ENCODE results near the gene PABPN1L.
A peak's percentile ranks its signal among the peaks of the same experiment; 100 is the strongest.

The PABPN1L gene, protein sequence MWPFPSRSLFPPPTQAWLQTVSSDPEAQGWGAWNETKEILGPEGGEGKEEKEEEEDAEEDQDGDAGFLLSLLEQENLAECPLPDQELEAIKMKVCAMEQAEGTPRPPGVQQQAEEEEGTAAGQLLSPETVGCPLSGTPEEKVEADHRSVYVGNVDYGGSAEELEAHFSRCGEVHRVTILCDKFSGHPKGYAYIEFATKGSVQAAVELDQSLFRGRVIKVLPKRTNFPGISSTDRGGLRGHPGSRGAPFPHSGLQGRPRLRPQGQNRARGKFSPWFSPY

DNA sequence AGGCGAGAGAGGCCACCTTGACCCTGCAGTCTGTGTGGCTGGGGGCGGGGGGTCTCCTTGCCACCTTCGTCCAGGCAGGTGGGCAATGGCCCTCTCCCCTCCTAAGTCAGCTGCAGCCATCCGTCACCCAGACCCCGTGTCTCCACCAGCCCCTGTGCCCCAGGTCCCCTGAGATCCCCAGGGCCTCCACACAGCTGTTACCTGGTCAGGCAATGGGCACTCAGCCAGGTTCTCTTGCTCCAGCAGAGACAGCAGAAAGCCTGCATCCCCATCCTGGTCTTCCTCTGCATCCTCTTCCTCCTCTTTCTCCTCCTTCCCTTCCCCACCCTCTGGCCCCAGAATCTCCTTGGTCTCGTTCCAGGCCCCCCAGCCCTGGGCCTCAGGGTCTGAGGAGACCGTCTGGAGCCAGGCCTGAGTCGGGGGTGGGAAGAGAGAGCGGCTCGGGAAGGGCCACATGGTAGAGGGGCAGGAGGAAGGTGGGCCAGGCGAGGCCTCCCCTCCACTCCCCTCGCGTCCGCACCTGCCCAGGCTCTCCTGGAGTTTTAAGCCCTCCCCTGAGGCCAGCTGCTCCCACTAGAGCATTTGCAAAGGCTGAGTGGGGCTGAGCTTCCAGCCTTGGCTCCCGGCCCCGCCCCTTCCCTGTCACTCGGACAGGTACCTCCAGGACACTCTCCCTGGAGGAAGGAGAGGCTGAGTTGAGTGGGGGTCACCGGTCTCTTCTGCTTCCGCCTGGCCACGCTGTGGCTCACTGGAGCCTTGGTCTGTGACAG, at the start of gene PABPN1L:
Gene PABPN1L, minus strand, starts transcription at position 510 of the 770 bp plus-strand sequence. Its CDS starts 54 bp downstream, at position 456.
- DNase-seq, result no peak

DNA sequence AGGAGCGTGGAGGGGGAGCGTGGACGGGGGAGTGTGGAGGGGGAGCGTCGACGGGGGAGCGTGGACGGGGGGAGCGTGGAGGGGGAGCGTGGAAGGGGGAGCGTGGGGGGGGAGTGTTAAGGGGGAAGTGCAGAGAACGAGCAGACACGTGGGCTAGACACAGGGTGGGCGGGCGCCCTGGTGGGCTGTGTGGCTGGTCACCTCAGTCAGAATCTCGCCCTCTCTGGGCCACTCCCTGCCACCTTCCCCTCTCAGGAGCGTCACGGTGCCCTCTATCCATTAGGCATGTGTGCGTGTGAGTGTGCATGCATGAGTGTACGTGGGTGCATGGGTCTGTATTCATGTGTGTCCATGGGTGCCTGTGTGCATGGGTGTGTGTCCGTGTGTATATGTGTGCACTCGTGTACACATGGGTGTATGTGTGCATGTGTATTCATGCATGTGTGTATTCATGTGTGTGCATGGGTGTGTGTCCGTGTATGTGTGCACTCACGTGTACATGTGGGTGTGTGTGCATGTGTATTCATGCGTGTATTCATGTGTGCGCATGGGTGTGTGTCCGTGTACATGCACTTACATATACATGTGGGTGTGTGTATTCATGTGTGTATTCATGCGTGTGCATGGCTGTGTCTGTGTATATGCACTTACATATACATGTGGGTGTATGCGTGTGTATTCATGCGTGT, 49.3 kb upstream of the PABPN1L start:
- no peak for DNase-seq

DNA sequence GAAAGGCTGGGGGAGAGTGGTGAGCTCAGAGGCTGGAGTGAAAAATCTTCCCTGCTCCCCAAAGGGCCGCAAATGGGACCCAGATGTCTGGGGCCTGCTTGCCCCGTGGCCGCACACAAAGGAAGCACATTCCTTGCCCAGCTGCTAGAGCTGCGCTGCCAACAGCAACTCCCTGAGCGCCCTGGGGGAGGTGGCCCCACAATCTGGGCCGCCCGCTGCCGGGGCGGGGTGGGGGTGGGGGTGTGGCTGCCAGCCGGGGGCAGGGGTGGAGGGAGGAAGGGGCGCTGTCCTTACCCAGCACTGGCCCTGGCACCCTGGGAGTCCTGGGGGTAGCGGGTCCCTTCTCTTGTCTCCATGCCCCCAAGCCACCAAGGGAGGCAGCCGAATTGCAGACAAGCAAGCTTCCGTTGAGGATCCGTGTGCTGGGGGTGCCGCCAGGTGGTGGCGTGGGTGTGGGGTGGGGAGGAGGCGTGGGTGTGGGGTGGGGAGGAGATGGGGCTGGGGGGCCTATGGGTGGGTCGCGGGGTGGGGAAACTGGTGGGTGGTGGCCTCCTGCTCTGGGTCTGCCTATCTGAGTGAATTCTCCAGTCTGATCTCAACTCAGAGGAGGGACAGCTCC, 48.4 kb upstream of the PABPN1L start:
- no peak for DNase-seq

DNA sequence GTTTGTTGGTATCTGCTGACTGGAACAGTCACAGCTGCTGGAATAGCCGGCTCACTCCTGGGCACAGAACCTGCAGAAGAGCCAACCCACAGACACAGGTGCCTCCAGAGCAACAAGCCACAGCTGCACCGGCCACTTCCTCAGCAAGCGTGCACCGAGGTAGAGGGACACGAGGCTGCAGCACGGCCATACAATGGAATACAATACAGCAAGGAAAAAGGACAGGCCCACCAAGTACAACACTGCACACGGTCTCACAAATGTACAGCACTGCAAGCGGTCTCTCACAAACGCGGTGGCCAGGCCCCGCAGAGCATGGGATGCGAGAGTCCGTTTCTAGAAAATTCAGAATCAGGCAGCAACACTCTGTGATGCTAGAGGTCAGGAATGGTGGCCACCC, 47.4 kb upstream of the PABPN1L start:
- DNase-seq, result no peak

DNA sequence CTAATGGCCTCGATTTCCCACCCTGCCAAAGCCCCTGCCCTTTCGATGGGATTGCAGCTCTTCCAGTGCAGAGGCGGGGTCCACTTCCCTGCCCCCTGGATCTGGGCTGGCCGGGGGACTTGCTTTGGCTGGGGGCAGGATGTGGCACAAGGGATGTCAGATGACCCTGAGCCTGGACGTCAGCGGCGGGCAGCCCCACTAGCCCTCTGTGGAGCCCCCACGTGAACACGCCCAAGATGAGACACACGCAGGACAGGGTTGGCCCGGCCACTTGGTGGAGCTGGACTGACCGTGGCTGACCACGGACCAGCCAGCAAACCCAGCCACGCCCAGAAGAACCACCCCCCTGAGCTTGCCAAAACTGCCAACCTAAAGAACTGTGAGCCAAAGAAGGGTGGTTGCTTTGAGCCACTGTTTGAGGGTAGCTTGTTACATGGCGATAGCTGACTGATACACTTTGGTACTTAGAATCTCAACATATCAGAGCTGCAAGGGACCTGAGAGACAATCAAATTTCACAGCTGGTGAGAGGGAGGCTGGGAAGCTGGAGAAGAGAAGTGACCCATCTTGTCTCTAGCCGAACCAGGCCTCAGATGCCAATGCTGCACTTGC, 46.6 kb upstream of the PABPN1L start:
- no peak for DNase-seq

DNA sequence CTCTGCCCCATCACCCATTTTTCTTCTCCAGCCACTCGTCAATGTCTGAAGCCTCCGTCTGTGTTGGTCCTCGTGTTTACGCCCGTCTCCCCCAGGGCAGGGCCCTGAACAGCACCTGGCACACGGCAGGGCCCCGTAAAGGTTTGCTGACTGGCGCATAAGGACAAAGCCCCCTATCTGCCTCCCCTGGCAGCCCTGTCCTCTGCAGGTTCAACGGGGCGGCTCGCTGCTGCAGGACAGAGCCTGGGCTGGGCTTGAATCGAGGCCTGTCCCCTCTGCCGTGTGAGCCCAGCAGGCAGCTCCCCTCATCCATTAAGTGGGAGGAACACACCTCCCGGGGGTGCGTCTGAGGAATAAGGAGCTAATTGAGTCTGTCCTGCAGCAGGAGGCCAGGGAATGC, 46.1 kb upstream of the PABPN1L start:
- DNase-seq, result no peak

DNA sequence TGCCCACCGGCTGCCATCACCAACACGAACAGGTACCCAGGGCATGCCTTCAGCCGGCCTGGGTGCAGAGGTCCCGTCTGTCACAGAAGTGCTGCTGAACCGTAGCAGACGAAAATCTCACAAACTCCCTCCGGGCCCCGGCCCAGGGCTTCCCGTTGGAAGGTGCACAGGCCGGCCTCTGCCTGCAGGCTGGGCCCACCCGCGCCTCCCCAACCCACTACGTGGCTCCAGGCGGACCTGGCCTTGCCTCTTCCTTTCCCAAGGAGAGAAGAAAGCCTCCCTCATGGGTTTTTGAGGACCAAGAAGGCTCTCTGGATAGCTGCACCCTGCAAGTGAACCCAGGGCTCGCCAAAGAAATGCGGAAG, 45.5 kb upstream of the PABPN1L start:
- no peak for DNase-seq

DNA sequence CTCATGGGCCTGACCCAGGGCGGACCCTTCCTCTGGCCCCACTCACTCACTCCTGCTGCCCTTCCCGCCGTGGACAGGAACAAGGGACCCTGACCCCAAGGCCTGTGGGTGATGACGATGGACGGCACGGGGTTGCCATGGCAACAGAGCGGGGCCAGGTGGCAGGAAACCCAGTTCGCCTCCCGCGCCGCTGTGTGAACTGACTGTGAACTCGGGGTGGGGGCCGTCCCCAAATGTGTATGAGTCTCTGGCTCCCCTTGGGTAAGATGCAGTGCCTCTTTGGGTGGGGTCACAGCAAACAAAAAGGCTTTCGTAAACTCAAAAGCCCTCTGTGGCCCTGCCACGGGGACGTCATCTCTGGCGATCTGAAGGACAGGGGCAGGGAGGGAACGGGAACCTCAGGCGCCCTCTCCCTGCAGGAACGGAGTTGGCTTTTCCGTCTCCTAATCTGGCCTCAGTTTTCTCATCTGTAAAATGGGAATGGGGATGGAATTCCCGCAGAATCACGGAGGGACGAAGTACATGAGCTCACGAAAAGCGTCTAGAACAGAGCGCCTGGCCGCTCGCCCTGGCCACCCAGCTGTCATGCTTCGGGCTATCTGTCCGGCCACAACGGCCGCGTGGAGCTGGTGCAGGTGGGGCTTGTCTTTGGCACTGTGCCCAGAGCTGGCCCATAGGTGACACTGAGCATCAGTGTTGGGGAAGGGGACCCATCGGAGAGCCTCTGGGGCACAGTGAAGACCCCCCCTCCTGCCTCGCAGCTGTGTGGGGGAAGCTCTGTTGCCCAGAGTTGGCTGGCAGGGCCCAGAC, 44.9 kb upstream of the PABPN1L start:
- DNase-seq, result no peak

DNA sequence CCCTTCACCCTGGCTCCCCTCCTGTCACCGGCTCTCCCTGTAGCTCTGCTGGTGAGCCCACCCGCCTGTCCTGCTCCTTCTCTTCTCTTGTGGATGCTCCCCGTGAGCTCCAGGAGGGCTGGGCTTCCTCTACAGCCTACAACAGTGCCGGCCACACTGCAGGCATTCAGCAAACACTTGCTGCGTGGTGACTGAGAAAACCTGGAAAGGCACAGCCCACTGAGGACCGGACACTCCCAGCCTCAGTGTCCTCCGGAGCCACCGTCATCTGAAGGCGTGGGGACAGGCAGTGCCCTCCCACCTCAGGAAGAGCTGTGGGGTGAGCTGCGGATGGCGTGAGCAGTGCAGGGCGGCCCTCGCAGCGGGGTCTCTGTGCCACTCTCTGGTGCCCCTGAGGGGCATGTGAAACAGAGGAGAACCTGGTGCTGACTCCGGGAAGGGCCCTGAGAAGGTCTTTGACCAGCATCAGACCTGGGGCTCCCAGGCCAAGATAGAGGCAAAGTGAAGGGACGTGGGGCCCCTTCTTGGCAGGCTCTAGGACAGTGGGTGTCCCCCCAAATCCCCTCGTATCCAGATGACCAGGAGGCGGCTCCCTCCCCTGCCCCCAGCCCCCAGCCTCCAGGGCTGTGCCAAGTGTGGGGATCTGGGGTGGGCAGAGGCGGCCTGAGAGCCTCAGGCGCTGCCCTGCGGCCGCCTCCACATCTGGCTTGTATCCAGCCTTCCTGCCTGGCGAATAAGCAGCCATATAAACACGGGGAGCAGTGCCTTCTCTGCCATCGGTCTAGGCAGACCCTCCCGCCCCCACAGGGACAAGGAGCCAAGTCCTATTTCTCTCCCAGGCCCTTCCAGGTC, 44.0 kb upstream of the PABPN1L start:
- DNase-seq, result no peak

DNA sequence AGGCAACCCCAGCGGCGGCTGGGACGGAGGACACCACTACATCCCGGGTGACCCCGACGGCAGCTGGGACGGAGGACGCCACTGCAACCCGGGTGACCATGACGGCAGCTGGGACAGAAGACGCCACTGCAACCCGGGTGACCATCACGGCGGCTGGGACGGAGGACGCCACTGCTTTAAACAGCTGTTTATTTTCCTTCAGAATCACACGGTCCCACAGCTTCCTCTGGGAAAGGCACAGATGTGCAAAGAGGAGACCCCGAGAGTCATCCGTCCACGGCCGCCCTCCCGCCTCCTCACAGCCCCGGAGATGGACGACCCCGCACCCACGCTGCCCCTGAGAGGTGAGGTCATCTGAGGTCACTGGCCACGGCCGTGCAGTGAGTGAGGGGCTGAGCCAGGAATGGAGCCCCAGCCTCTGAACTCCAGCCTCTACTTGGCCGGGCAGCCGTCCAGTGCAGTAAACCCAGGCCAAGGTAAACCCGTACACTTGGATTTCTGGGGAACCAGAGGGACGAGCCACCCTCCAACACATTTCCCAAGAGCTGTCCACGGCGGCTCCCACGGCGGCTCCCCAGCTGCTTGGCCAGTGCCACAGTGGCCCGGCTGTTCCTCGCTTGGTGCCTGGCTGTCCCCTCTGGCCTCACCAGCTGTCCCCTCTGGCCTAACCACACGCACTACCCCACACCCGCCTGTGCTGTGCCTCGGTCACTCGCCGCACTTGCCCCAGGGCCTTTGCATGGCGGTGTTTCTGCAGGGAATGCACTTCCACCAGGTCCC, 43.2 kb upstream of the PABPN1L start:
- no peak for DNase-seq

DNA sequence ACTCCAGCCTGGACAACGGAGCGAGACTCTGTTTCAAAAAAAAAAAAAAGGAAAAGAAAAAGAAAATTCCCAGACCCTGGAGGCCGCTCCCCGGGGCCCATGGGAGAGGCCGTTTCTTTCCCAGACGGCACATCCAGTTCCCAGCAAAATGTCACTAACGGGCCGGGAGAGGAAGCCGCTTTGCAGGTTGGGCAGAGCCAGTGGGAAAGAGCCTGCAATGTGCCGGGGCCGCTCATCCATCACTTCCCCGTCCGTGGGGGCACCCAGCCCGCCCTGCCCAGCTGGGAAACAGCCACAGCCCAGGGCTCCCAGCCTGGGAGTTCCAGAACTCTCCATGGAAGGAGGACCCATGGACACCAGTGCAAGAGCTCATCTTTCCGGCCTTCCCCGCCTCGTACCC, 41.8 kb upstream of the PABPN1L start:
- no peak for DNase-seq

DNA sequence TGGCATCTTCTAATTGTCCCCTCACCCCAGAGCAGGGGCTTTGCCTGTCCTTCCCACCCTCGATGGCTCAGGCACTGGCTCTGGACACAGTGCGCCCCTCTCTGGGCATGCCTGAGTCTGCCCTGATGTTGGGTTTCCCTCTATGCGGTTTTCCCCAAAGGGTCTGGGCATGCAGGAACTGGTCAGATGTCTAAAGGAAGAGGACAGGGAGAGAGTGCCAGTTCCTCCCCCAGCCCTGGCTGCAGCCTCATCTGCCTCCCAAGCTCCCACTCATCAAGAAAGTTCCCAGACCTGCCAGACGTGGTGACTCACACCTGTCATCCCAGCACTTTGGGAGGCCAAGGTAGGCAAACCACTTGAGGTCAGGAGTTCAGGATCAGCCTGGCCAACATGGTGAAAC, 41.3 kb upstream of the PABPN1L start:
- DNase-seq, result no peak

DNA sequence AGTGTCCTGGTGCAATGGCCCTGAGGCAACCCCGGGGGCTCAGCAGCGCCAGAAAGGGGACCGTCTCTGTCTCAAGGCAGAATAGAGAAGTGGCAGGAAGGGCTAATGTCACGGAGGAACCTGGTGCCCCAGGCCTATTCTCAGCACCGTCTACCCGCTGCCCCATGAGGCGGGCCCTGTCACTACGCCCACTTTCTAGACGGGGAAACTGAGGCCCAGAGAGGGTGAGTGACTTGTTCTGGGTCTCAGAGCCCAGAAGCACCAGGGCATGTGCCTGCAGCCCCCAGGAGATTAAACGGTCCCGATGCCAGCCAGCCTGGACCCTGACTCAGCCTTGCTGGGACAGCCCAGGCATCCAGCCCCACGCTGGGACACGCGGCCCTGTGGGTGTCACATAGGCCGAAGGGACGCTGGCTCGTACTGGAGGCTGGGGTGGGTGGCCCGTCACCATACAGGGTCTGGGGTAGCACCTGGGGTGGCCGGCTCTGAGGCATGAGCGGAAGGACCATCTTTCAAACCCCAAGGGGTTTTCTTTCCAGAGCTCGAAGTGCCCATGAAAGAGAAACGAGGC, 40.2 kb upstream of the PABPN1L start:
- no peak for DNase-seq

DNA sequence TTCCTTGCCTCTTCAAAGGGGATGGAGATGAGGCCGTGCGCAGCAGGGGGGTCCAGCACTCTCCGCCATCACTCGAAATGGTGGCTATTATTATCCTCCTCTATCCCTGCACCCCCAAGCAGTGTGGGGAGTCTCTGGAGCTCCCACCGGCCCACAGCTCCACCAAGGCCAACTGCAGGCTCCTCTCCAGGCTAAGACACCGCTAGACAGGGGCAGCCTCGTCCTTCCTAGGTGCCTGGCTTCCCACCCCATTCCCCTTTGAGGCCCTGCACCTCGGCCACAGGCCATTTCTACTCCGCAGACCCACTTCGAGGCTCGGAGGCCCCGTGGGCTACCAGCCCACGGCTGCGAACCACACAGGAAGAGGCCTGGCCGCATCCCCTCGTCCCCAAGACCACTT, 39.6 kb upstream of the PABPN1L start:
- DNase-seq, result no peak

DNA sequence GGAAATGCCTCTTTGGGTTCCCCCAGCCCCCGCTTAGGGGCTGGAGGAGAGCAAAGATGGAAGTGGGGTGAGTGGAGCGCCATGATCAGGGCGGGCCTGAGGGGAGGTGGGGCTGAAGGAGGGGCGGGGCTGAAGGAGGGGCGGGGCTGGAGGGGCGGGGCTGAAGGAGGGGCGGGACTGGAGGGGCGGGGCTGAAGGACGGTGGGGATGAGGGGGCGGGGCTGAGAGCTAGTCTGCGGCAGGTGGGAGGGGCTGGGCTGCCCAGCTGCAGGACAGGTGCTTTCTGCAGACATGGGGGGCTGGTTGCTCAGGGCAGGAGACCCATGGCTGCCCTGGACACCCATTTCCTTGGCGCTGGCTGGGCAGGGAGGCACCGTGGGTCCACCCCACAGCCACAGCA, 39.1 kb upstream of the PABPN1L start:
- DNase-seq, result peak; percentile 45

DNA sequence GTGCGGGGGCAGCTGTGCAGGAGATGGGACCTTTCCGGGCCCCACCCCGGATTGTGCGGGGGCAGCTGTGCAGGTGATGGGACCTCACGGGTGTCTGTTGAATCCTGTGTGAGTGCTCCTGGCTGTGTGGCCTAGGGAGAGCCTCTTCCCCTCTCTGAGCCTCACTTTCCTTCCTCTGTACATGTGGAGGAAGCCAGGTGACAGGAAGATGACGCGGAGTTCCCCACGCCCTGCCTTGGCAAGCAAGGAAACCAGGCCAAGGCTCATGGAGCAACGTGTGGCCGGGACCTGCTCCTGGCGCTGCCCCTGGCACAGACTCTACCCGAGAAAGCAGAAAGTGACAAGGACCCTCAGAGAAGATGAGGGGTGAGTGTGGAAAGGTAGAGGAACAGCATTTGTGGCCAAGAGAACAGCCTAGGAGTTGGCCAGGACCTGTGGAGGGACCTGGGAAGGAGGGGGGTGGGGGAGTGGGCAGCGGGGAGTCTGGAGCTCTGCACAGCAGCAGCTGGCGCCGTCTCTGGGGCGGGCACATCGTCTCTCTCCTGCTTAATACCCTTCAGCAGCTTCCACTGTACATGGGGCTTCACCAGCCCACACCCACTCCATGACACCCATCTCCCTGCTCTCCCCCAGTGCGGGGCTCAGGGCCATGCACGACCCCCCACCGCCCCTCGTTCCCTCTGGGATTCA, 38.4 kb upstream of the PABPN1L start:
- no peak for DNase-seq

DNA sequence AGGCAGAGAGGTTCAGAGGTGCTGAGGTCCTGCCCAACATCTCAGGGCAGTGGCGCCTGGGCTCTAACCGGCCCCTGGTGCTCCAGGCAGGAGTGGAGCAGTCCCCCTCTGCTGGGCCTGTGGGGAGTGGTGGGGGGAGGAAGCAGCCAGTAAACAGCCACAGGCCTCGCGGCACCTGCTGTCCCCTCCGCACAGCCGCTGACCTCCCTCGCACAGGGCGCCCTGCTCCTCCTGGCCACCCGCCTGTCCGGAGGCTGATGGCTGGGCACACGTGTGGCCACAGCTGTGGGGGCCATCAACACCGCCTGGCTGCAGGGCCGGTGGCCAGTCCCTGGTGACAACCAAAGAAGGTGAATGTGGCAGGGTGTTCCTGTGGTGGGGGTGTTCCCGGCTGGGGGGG, 36.8 kb upstream of the PABPN1L start:
- DNase-seq, result no peak

DNA sequence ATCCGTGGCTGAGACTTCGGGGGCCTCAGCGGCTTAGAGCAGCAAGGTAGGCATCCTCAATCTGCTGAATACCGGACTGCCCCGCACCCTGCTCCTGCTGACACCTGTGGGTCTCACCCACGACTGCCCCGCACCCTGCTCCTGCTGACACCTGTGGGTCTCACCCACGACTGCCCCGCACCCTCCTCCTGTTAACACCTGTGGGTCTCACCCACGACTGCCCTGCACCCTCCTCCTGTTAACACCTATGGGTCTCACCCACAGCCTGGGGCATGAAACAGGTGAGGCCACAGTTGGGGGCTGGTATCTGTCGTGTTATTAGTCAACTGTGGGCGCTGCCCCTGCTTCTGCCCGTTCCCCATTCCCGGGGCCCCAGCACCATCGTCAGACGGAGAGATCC, 36.3 kb upstream of the PABPN1L start:
- no peak for DNase-seq

DNA sequence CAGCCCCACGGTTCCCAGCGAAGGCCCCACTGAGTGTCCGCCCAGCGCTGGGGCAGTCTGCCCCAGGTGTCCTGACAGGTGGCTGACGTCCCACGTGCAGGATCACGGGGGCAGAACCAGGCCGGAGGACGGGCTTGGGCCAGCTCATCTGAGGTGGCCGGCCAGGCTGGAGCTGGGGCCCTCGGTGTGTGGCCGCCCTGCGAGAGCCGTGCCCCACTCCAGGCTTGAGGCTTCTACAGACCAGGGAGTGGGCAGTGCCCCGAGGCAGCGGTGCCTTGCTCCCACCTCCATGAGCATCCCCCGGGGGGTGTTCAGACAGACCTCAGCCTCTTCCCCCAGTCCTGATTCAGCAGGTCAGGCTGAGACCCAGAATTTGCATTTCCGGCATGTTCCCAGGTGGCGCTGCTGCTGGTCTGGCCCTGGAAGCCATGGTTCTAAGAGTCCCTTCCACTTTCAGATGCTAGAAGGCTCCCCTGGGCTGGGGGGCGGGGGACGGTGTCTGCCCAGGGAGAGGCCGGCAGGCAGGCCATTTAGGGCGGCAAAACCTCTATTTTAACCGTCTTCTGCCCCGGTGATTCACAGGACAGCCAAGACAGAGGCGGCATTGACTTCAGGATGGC, 35.4 kb upstream of the PABPN1L start:
- no peak for DNase-seq
